ENCODE data around the gene JOSD1. TPM values are rescaled to one million over a fixed set of nuclear protein-coding genes. Genes with fewer than 3 reads are reported as not detected.

JOSD1 gene
- total and polyA plus RNA-seq, 2 of the 4 experiments (the other 2 are of a cell fraction), result 30.2 to 35.8 TPM

- 98% methylated on average over 8 of the region's 15 CpGs; no CpG with 5 or more reads in 1 of the 2 experiments for WGBS, 2 experiments (ENCODE audit: extremely low coverage in 2 of 2, insufficient read length in 1 of 2)
- no TSS peak for BruUV-seq (replicated peaks)
- H3K27ac ChIP-seq (ENCODE audit: insufficient read depth, low read length), result no peak overlapping the region
- H3K14ac ChIP-seq (replicated peaks; ENCODE audit: low read depth, low read length), result no peak overlapping the region
- H3K9ac ChIP-seq (ENCODE audit: low read depth, low read length), result no peak overlapping the region
- no peak overlapping the region for H2AK9ac ChIP-seq (replicated peaks; ENCODE audit: low read depth, low read length, poor library complexity)
- no peak overlapping the region for H3K4me3 ChIP-seq (ENCODE audit: insufficient read depth, low read depth, low read length)
- H3K27me3 ChIP-seq (ENCODE audit: control insufficient read depth, insufficient read depth, low read length), result no peaks in the 10 kb centered on the region
- no peak overlapping the region for H2BK20ac ChIP-seq (ENCODE audit: low read depth, low read length)
- H3K4me1 ChIP-seq (ENCODE audit: control insufficient read depth, insufficient read depth, low read length), result peaks cover 4% of the 10 kb centered on the region
- no peak overlapping the region for H3K23ac ChIP-seq (ENCODE audit: low read depth, low read length)
- dilution Hi-C loops (cut with HindIII; ENCODE audit: low sequenced_read_pairs, unreplicated experiment) (no loop called here), in situ Hi-C loops (cut with MboI; ENCODE audit: low sequenced_read_pairs) (no loop called here), intact Hi-C loops (cut with micrococcal nuclease) (no loop called here)
- TF ChIP-seq RFX5 (IDR thresholded peaks at IDR 0.05; ENCODE audit: low read depth, low read length), result no peak
- no peak for TF ChIP-seq RAD21 (IDR thresholded peaks at IDR 0.05; ENCODE audit: low read length)
- H4K20me1 ChIP-seq (ENCODE audit: insufficient read depth, low read length), result peaks cover 65% of the 10 kb centered on the region
- no peak overlapping the region for H2BK120ac ChIP-seq (ENCODE audit: low read depth, low read length)
- no peaks in the 10 kb centered on the region for H3K9me3 ChIP-seq (ENCODE audit: control insufficient read depth, insufficient read depth, low read length)
- no peak overlapping the region for H3K4me2 ChIP-seq (ENCODE audit: low read depth, low read length)
- H4K5ac ChIP-seq (ENCODE audit: low read depth, low read length), result no peak overlapping the region
- H3K56ac ChIP-seq (ENCODE audit: extremely low read depth, insufficient read depth, low read length), result no peak overlapping the region
- ATAC-seq (ENCODE audit: low read depth) (no peak), DNase-seq (no peak)
- H3K9me1 ChIP-seq (ENCODE audit: insufficient read depth, low read length), result peaks cover 32% of the 10 kb centered on the region
- H2BK15ac ChIP-seq (ENCODE audit: low read depth, low read length), result no peak overlapping the region
- H2AFZ ChIP-seq (replicated peaks; ENCODE audit: low read length, poor library complexity), result no peak overlapping the region
- H2BK5ac ChIP-seq (ENCODE audit: low read depth, low read length, poor library complexity, severe bottlenecking), result no peak overlapping the region
- H4K91ac ChIP-seq (ENCODE audit: insufficient read depth, low read depth, low read length), result no peak overlapping the region
- no peak overlapping the region for H3K4ac ChIP-seq (ENCODE audit: low read depth, low read length)
- ChIA-PET CTCF (interaction anchor here (1.3 kb wide), 1 partner anchor 53 kb away, joined by 3 read pairs; no protein-coding TSS in a partner anchor), POLR2A (ENCODE audit: unreplicated experiment) (no interaction called here)
- H2AK5ac ChIP-seq (ENCODE audit: low read depth, low read length), result no peak overlapping the region
- H3K18ac ChIP-seq (ENCODE audit: low read depth, low read length), result no peak overlapping the region
- H3K36me3 ChIP-seq (ENCODE audit: control insufficient read depth, insufficient read depth, low read length), result peaks cover 22% of the 10 kb centered on the region
- no peak overlapping the region for H4K8ac ChIP-seq (ENCODE audit: low read depth in 2 of 2, low read length in 2 of 2)
- peaks cover 43 to 87% of the 10 kb centered on the region in 2 experiments for H3K79me1 ChIP-seq (ENCODE audit: low read depth in 1 of 2, low read length in 2 of 2)
Measured at GRCh38 chr22:38715852-38716251, 15.1 kb upstream of the JOSD1 start.

Data from IMR-90 (cell line).